Fibroblast of mammary gland (primary cell): Measurements from ENCODE around the gene PAX2.

Experiments
- DNase-seq: peaks from one replicate; pipeline ENCODE4 v3.0.0-alpha.2; 2010; ENCODE audit warnings: low read depth
- H3K4me3 ChIP-seq: 2 replicates; pipeline ENCODE4 v1.5.1; 2011; ENCODE audit warnings: low read depth, mild to moderate bottlenecking, low read length, moderate library complexity; ENCODE audit not compliant: control insufficient read depth
- TF ChIP-seq, protein P1 (sequence below): conservative IDR thresholded peaks from 2 replicates; pipeline ENCODE4 v1.5.1; 2011; ENCODE audit warnings: low read depth, low read length, inconsistent platforms; ENCODE audit not compliant: control insufficient read depth, insufficient read depth

The PAX2 gene

DNA sequence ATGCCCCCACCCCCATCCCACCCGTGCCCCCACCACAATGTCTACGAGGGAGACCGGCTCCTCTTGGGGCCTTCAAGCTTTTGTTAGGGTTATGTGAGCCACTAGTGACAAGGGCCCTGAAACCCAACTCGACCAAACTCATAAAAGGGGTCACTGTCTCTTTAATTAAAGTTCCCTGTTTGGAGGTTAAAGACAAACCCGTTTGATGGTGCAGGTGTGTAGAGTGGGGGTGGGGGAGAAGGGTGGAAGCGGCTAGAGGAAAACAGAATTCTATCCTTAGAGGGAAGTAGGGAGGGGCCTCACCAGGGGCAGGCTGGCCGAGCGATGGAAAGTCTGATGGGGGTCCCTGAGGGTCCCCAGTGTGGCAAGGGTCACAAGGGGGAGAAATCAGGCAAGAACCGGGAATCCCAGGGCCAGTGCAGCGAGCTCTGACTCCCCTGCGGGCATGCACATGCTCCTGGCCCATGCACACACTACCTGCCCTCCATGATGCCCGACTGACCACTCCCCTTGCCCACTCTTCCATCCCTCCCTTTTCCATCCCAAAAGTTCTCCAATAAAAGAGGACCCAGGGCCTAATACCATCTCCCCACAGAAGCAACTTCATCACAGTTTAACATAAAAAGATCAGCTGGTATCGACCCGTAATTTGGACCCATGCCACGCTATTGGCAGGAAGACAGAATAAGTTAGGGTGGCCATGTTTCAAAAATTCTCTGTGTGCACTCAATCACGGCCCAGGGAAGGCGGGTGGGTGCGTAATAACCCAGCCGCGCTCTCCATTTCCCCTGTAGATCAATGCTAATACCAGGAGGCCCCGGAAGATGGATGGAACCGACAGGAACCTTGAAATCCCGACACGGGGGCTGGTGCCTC, 131.4 kb downstream of the PAX2 start:
- DNase-seq, result no peak
- TF ChIP-seq, protein P1, sequence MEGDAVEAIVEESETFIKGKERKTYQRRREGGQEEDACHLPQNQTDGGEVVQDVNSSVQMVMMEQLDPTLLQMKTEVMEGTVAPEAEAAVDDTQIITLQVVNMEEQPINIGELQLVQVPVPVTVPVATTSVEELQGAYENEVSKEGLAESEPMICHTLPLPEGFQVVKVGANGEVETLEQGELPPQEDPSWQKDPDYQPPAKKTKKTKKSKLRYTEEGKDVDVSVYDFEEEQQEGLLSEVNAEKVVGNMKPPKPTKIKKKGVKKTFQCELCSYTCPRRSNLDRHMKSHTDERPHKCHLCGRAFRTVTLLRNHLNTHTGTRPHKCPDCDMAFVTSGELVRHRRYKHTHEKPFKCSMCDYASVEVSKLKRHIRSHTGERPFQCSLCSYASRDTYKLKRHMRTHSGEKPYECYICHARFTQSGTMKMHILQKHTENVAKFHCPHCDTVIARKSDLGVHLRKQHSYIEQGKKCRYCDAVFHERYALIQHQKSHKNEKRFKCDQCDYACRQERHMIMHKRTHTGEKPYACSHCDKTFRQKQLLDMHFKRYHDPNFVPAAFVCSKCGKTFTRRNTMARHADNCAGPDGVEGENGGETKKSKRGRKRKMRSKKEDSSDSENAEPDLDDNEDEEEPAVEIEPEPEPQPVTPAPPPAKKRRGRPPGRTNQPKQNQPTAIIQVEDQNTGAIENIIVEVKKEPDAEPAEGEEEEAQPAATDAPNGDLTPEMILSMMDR, result no peak
- H3K4me3 ChIP-seq, result no peak overlapping the region

DNA sequence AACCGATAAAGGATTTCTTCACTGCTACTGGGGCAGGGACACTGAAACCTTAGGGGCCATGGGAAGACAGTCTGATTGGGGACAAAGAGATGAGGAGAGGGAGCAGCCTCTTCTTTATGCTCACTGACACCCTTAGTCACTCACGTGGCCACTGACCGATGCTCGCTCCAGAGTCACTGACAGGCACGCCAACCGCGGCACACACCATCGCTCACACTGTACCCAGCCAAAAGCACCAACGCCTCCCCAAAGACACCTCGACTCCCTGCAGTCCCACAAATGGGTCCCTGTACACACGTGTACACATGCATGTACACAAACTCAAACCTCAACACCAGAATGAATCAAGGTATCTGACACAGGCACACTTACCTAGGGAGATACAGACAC, 132.1 kb downstream of the PAX2 start:
- TF ChIP-seq, protein P1, result no peak
- H3K4me3 ChIP-seq, result no peak overlapping the region
- DNase-seq, result no peak

DNA sequence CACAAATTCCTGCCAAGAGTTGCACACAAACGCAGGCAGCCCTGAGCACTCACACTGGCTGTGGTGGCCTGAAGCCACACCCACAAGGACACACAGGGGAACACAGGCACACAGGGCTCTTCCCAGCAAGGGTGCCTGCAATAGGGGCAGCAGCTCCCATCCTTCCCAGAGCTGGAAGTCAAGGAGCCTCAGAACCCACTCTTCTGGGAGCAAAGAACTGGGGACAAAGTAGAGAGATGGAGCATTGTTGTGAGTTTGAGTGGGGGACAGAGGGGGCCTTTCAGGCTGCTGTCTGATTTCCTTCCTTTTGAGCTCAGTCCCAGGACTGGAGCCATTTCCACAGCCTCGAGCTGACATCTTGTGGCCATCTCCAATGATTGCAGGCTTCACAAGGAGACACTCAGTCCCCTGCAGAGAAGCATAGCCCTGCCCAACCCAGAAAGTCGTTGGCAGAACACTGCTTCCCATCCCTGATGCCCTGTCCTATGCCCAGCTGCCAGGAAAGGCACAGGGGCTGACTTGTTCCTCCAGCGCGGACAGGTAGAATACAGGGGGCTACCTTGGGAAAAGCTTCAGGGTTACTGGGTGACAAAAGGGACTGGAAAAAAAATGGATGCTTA, 133.0 kb downstream of the PAX2 start:
- DNase-seq, result peak; percentile 75
- TF ChIP-seq, protein P1, result peak; percentile 84
- no peak overlapping the region for H3K4me3 ChIP-seq
